RWPE2 (cell line): ENCODE data around the gene SUPV3L1.
A peak's percentile ranks its signal among the peaks of the same experiment; 100 is the strongest.

ENCODE experiments used
- ATAC-seq: fragments of 200-7000 bp; cut with Tn5 transposase; 3 replicates; pipeline ENCODE4 v1.9.1; 2021; ENCODE audit warnings: low read depth
- DNase-seq: peaks from one replicate; pipeline ENCODE4 v3.0.0-alpha.2; 2020; ENCODE audit warnings: low spot score
- H3K27ac ChIP-seq: fragments of 450-650 bp; 2 replicates; pipeline ENCODE4 v1.5.1; 2017; ENCODE audit warnings: mild to moderate bottlenecking; ENCODE audit not compliant: poor library complexity, severe bottlenecking
- H3K27me3 ChIP-seq: fragments of 250-450 bp; sonication (Bioruptor Pico); 2 replicates; pipeline ENCODE4 v1.5.1; 2021; ENCODE audit warnings: mild to moderate bottlenecking, moderate library complexity; ENCODE audit not compliant: insufficient read depth, poor library complexity, severe bottlenecking
- H3K36me3 ChIP-seq: fragments of 250-450 bp; sonication (Bioruptor Pico); 2 replicates; pipeline ENCODE4 v1.5.1; 2020; ENCODE audit warnings: low read depth, mild to moderate bottlenecking, moderate library complexity
- H3K4me1 ChIP-seq: fragments of 250-450 bp; sonication (Bioruptor Pico); 2 replicates; pipeline ENCODE4 v1.5.1; 2021; ENCODE audit warnings: mild to moderate bottlenecking, moderate library complexity; ENCODE audit not compliant: insufficient read depth, poor library complexity, severe bottlenecking
- H3K4me3 ChIP-seq: fragments of 250-450 bp; sonication (Bioruptor Pico); 2 replicates; pipeline ENCODE4 v1.5.1; 2021; ENCODE audit warnings: mild to moderate bottlenecking, moderate library complexity; ENCODE audit not compliant: severe bottlenecking
- H3K9me3 ChIP-seq: fragments of 250-450 bp; sonication (Bioruptor Pico); 2 replicates; pipeline ENCODE4 v1.5.1; 2021; ENCODE audit warnings: mild to moderate bottlenecking, moderate library complexity; ENCODE audit not compliant: severe bottlenecking
- TF ChIP-seq, protein P1 (sequence below): fragments of 450-650 bp; IDR thresholded peaks from one replicate; pipeline ENCODE4 v1.5.1; 2017; ENCODE audit warnings: mild to moderate bottlenecking, moderate library complexity; ENCODE audit not compliant: poor library complexity, severe bottlenecking

Gene SUPV3L1

DNA sequence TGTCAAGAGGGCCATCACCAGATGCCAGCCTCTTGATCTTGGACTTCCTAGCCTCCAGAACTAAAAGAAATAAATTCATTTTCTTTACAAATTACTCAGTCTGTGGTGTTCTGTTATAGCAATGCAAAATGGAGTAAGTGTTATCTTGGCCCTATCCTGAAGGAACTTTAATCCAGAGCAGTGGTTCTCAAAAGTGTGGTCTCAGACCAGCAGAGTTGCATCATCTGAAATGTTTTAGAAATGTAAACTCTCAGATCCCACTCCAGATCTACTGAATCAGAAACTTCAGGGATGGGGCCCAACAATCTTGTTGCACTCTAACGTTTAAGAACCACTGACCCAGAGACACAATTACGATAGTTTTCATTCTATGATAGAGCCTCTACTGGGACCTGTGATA is 3.2 kb upstream of the SUPV3L1 start:
- Histone ChIP-seq H3K27me3 (no peaks in the 10 kb centered on the region), H3K9me3 (no peaks in the 10 kb centered on the region), H3K4me1 (no peaks in the 10 kb centered on the region), H3K4me3 (no peak overlapping the region), H3K27ac (no peak overlapping the region), H3K36me3 (peaks cover 2% of the 10 kb centered on the region; the same call in 1 of the 2 replicates)
- TF ChIP-seq, protein P1, sequence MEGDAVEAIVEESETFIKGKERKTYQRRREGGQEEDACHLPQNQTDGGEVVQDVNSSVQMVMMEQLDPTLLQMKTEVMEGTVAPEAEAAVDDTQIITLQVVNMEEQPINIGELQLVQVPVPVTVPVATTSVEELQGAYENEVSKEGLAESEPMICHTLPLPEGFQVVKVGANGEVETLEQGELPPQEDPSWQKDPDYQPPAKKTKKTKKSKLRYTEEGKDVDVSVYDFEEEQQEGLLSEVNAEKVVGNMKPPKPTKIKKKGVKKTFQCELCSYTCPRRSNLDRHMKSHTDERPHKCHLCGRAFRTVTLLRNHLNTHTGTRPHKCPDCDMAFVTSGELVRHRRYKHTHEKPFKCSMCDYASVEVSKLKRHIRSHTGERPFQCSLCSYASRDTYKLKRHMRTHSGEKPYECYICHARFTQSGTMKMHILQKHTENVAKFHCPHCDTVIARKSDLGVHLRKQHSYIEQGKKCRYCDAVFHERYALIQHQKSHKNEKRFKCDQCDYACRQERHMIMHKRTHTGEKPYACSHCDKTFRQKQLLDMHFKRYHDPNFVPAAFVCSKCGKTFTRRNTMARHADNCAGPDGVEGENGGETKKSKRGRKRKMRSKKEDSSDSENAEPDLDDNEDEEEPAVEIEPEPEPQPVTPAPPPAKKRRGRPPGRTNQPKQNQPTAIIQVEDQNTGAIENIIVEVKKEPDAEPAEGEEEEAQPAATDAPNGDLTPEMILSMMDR, result no peak
- ATAC-seq (no peak), DNase-seq (no peak)

DNA sequence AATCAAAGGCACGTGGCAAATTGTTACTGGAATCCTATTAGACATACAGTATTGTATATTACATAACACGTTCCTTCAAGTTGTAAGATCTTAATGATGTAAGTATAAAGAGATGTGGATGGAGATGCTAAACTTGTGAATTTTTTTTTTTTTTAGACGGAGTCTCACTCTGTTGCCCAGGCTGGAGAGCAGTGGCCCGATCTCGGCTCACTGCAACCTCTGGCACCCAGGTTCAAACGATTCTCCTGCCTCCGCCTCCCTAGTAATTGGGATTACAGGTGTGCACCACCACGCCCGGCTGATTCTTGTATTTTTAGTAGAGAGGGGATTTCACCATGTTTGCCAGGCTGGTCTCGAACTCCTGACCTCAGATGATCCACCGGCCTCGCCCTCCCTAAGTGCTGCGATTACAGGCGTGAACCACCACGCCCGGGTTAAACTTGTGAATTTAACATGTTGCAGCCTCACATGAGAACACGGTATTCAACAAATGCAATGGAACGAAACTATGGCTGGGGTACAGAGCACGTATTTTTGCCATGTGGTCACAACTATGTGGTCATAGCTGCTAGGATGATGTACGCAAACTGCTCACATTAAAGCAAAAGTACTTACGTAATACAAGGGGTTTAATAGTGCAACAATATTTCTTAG is 818 bp upstream of the SUPV3L1 start:
- H3K36me3 ChIP-seq, result peaks cover 15% of the 10 kb centered on the region
- TF ChIP-seq, protein P1, result no peak
- H3K4me3 ChIP-seq, result peak overlapping the region; percentile 92
- DNase-seq (no peak), ATAC-seq (0 out of 3 replicates have a peak, but pooled peaks have one; percentile 3)
- H3K4me1 ChIP-seq, result no peaks in the 10 kb centered on the region
- no peaks in the 10 kb centered on the region for H3K9me3 ChIP-seq
- no peaks in the 10 kb centered on the region for H3K27me3 ChIP-seq
- H3K27ac ChIP-seq, result peak overlapping the region; percentile 52

DNA sequence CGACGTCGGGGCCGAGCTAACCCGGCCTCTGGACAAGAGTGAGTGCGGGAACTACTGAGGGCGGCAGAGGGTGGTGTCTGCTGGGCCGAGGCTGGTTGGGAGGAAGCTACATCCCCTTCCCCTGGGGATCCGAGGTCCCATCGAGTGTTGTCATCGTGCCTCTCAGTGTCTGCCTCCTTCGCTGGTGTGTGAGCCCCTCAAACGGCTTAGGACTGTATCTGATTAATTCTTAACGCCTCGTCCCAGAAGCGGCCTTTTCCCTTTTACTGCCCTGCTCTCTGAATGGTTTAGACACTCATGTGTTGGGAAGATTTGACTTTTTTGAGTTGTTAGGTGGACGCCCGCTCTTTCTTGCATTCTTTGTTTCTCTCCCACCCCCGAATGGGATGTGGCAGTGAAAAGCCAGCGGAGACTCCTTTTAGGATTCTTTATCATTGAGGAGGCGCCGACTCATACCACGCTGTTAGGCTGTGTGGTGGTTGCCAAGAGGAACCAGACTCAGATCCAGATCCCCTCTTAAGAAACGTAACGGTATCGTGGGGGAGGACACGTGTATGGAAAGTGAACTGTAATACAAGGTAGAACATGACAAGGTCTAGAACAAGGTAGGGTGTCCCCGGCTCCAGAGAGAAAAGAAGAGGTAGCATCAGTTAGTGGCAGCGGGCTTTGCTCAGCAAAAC is 631 bp downstream of the SUPV3L1 start:
- DNase-seq, result no peak
- TF ChIP-seq, protein P1, result no peak
- Histone ChIP-seq H3K27me3 (no peaks in the 10 kb centered on the region), H3K27ac (peak overlapping the region; percentile 52), H3K4me3 (peak overlapping the region; percentile 92), H3K4me1 (no peaks in the 10 kb centered on the region), H3K36me3 (peaks cover 24% of the 10 kb centered on the region), H3K9me3 (no peaks in the 10 kb centered on the region)
- ATAC-seq, result peak; percentile 4; the same call in 1 of the 3 replicates

DNA sequence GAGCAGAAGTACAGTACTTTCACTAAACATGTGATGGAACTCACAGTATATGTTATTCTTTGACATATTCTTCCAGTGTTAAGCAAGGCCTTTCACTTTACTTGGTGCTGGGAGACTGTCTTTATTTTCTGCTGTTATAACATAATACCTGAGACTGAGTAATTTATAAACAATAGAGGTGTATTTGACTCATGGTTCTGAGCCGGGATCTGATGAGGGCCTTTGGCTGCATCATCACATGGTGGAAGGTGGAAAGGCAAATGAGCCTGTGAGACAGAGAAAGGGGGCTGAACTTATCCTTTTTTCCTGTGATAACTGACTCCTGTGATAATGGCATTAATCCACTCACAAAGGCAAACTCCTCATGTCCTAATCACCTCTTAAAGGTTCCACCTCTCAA is 1.4 kb downstream of the SUPV3L1 start:
- no peak for DNase-seq
- peaks cover 30% of the 10 kb centered on the region for H3K36me3 ChIP-seq
- no peaks in the 10 kb centered on the region for H3K27me3 ChIP-seq
- ATAC-seq, result no peak
- H3K9me3 ChIP-seq, result no peaks in the 10 kb centered on the region
- no peak overlapping the region for H3K27ac ChIP-seq
- peak overlapping the region; percentile 92 for H3K4me3 ChIP-seq
- TF ChIP-seq, protein P1, result no peak
- H3K4me1 ChIP-seq, result no peaks in the 10 kb centered on the region

DNA sequence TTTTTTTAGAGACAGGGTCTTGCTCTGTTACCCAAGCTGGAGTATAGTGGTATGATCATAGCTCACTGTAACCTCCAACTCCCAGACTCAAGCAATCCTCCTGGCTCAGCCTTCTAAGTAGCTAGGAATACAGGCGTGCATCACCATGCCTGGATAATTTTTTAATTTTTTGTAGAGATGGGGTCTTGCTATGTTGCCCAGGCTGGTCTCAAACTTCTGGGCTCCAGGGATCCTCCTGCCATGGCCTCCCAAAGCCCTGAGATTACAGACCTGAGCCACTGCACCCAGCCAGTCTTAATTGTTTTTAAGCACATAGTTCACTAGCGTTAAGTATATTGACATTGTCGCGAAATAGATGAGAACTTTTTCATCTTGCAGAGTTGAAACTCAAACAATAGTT is 2.0 kb downstream of the SUPV3L1 start:
- no peaks in the 10 kb centered on the region for H3K9me3 ChIP-seq
- ATAC-seq (no peak), DNase-seq (no peak)
- H3K27ac ChIP-seq, result no peak overlapping the region
- no peak overlapping the region for H3K4me3 ChIP-seq
- H3K36me3 ChIP-seq, result peaks cover 35% of the 10 kb centered on the region
- no peaks in the 10 kb centered on the region for H3K4me1 ChIP-seq
- TF ChIP-seq, protein P1, result no peak
- no peaks in the 10 kb centered on the region for H3K27me3 ChIP-seq
